K562 (cell line): ENCODE measurements around the gene COX10. TPM values are rescaled to one million over a fixed set of nuclear protein-coding genes. Genes with fewer than 3 reads are reported as not detected.

Experiments
- ATAC-seq: fragments of 200-7000 bp; cut with Tn5 transposase; 3 replicates; pipeline ENCODE4 v1.9.1; 2020; ENCODE audit warnings: moderate library complexity
- BruUV-seq: library from RNA; stranded (reverse); fragments of 400-500 nt; replicated peaks from 2 replicates; lab custom pipeline; 2021; lab: Mats Ljungman, UMichigan
- CTCF ChIA-PET: fragments of 300-600 bp; formaldehyde crosslinking; extraction: SDS; loops from one replicate; lab custom pipeline; 2021; ENCODE audit warnings: low intra/inter-chr PET ratio; lab: Yijun Ruan, JAX
- POLR2A ChIA-PET: fragments of 300-600, 350-650 bp; sonication (Branson Sonifier 250); formaldehyde crosslinking; extraction: SDS; loops from one replicate; lab custom pipeline; 2021; ENCODE audit warnings: antibody characterized with exemption, inconsistent platforms; lab: Yijun Ruan, JAX
- DNase-seq, 4 experiments: peaks; one replicate each; pipeline versions ENCODE4 v3.0.0 to v3.0.0-alpha.2; 2011 to 2018; ENCODE audit warnings: low spot score in 3 of 4, mixed read lengths in 3 of 4; ENCODE audit errors: extremely low read depth in 1 of 4
- FAIRE-seq: peaks from 2 replicates; lab custom pipeline; 2011; peaks lifted over from hg19 to GRCh38; lab: Jason Lieb, UNC
- H2AFZ ChIP-seq: 2 replicates; pipeline ENCODE4 v1.6.0; 2011; ENCODE audit warnings: low read depth, low read length, control low read depth, inconsistent platforms
- H3K27ac ChIP-seq: fragments of 200-600 bp; 3 replicates; pipeline ENCODE4 v1.8.0; 2011; ENCODE audit warnings: low read depth, mild to moderate bottlenecking, control low read depth, inconsistent platforms, low read length, moderate library complexity, mixed read lengths; ENCODE audit errors: extremely low read depth
- H3K27me3 ChIP-seq, 2 experiments: fragments of 300-600 bp in 1 of 2; 2 replicates in 1 of 2; 3 replicates in 1 of 2; pipeline versions ENCODE4 v1.6.0 to v1.8.0; 2011; ENCODE audit warnings: inconsistent platforms in 2 of 2, low read length in 2 of 2, mild to moderate bottlenecking in 1 of 2, mixed read lengths in 1 of 2, moderate library complexity in 1 of 2; ENCODE audit not compliant: control insufficient read depth in 2 of 2, insufficient read depth in 2 of 2
- H3K36me3 ChIP-seq: fragments of 300-600 bp; 3 replicates; pipeline ENCODE4 v1.8.0; 2011; ENCODE audit warnings: mild to moderate bottlenecking, low read length, inconsistent platforms; ENCODE audit not compliant: control insufficient read depth, insufficient read depth
- H3K4me1 ChIP-seq, 2 experiments: fragments of 200-600 bp in 1 of 2; replicated peaks in 1 of 2; 2 replicates in 1 of 2; 3 replicates in 1 of 2; pipeline versions ENCODE4 v1.5.1 to v1.8.0; 2011; ENCODE audit warnings: inconsistent platforms in 2 of 2, low read length in 2 of 2, mild to moderate bottlenecking in 1 of 2, mixed read lengths in 1 of 2, moderate library complexity in 1 of 2; ENCODE audit not compliant: control insufficient read depth in 2 of 2, insufficient read depth in 2 of 2
- H3K4me2 ChIP-seq: 2 replicates; pipeline ENCODE4 v1.6.1; 2011; ENCODE audit warnings: low read length, control low read depth, inconsistent platforms, mixed read lengths; ENCODE audit not compliant: insufficient read depth
- H3K4me3 ChIP-seq: fragments of 200-600 bp; sonication (generic), shearing (Covaris generic); 2 replicates; pipeline ENCODE4 v1.5.1; 2016; ENCODE audit warnings: control low read depth, inconsistent platforms
- H3K79me2 ChIP-seq: fragments of 200-600 bp; 3 replicates; pipeline ENCODE4 v1.8.0; 2011; ENCODE audit warnings: low read length, inconsistent platforms; ENCODE audit not compliant: control insufficient read depth, insufficient read depth
- H3K9ac ChIP-seq, 2 experiments: 2 replicates each; pipeline versions ENCODE4 v1.6.0 to v1.6.1; 2011; ENCODE audit warnings: low read depth in 2 of 2, low read length in 2 of 2, control low read depth in 1 of 2, inconsistent platforms in 1 of 2, mild to moderate bottlenecking in 1 of 2, mixed read lengths in 1 of 2; ENCODE audit not compliant: insufficient read depth in 1 of 2
- H3K9me1 ChIP-seq: one replicate; pipeline ENCODE4 v1.6.0; 2011; ENCODE audit warnings: inconsistent platforms, mild to moderate bottlenecking, low read length, moderate library complexity; ENCODE audit not compliant: control insufficient read depth, insufficient read depth
- H3K9me3 ChIP-seq: replicated peaks from 2 replicates; pipeline ENCODE4 v1.5.1; 2011; ENCODE audit warnings: low read depth, low read length, inconsistent platforms; ENCODE audit not compliant: control insufficient read depth, insufficient read depth
- H4K20me1 ChIP-seq: replicated peaks from 2 replicates; pipeline ENCODE4 v1.6.1; 2011; ENCODE audit warnings: low read length, inconsistent platforms, mixed read lengths; ENCODE audit not compliant: control insufficient read depth, insufficient read depth
- CHD1 ChIP-seq: fragments of 200-600 bp; sonication (generic); IDR thresholded peaks from one replicate; pipeline ENCODE4 v1.6.1; 2012; ENCODE audit warnings: mild to moderate bottlenecking, moderate library complexity, low read length, inconsistent platforms
- KDM1A ChIP-seq, 2 experiments: fragments of 450-650 bp; IDR thresholded peaks; 2 replicates each; pipeline ENCODE4 v1.6.1; 2016; ENCODE audit warnings: mild to moderate bottlenecking in 2 of 2
- MTA1 ChIP-seq: fragments of 450-650 bp; IDR thresholded peaks from 2 replicates; pipeline ENCODE4 v1.6.1; 2017; ENCODE audit warnings: borderline replicate concordance
- NR3C1 ChIP-seq: sonication (generic); formaldehyde crosslinking; IDR thresholded peaks from 2 replicates; pipeline ENCODE4 v1.8.1; 2022; ENCODE audit warnings: missing genetic modification reagents
- SAP30 ChIP-seq: fragments of 200-600 bp; sonication (generic); IDR thresholded peaks from 2 replicates; pipeline ENCODE4 v1.6.1; 2012; ENCODE audit warnings: borderline replicate concordance, low read depth, mild to moderate bottlenecking, moderate library complexity, low read length, control low read depth, inconsistent platforms; ENCODE audit not compliant: insufficient read depth, poor library complexity, severe bottlenecking
- USF2 ChIP-seq: sonication (generic); formaldehyde crosslinking; IDR thresholded peaks from 2 replicates; pipeline ENCODE4 v1.5.0; 2020; ENCODE audit warnings: missing genetic modification reagents
- ZNF121 ChIP-seq: sonication (generic); formaldehyde crosslinking; conservative IDR thresholded peaks from 2 replicates; pipeline ENCODE4 v1.8.0; 2022; ENCODE audit warnings: missing genetic modification reagents
- WGBS: fragments of 100-300 bp; shearing (Covaris generic); methylation state at CpG from one replicate; pipeline ENCODE4 v1.1.6; 2016; ENCODE audit warnings: low coverage, mixed read lengths; ENCODE audit not compliant: insufficient coverage; ENCODE audit errors: missing lambda C conversion rate; 5-methylcytosine and 5-hydroxymethylcytosine counted together
- in situ Hi-C: fragments of 300-500 bp; cut with MboI; formaldehyde crosslinking; loops from 4 replicates; pipeline ENCODE4 v1.15.0; 2018; ENCODE audit warnings: inconsistent platforms, mixed read lengths
- intact Hi-C: fragments of 100-400 bp; cut with micrococcal nuclease; formaldehyde crosslinking; loops from 2 replicates; pipeline ENCODE4 v1.14.2; 2022
- polyA plus RNA-seq, 8 experiments: library from polyadenylated mRNA; depleted of rRNA in 4 of 8; stranded (reverse) in 5 of 8; unstranded in 3 of 8; fragments of >200 nt; fragmentation: Nextera tagmentation in 2 of 8; fragmentation: Illumina TruSeq in 1 of 8; extraction: Ambion mirVana in 2 of 8; extraction: Trizol in 1 of 8; gene quantifications; 2 replicates each; pipeline versions ENCODE4 v1.2.1 to v1.2.3, GENCODE V29; 2011 to 2014; ENCODE audit warnings: inconsistent platforms in 1 of 8, missing spikeins in 1 of 8
- total RNA-seq, 7 experiments: library from RNA; depleted of rRNA in 6 of 7; stranded (reverse); fragments of >200 nt in 6 of 7; fragmentation: Illumina TruSeq in 2 of 7; extraction: Trizol in 2 of 7; gene quantifications; 2 replicates each; pipeline versions ENCODE4 v1.2.1 to v1.2.3, GENCODE V29; 2011 to 2021; ENCODE audit warnings: low replicate concordance in 1 of 7

Gene COX10
- total and polyA plus RNA-seq, 9 of the 15 experiments (the other 6 are each of a cell fraction or from before 2014, with no cell fraction given), result 10.3 to 26.4 (median 17.8) TPM

- H3K4me1 ChIP-seq, result peaks cover 0 to 4% of the 10 kb centered on the region in 2 experiments; a peak in 1 of 5 replicates
- peak overlapping the region; percentile 94 to 97 for H3K9ac ChIP-seq
- H3K36me3 ChIP-seq, result peaks cover 25% of the 10 kb centered on the region; the same call in 1 of the 3 replicates
- peak overlapping the region; percentile 99 for H3K4me3 ChIP-seq
- no peaks in the 10 kb centered on the region for H3K27me3 ChIP-seq
- TSS peak; percentile 48 for BruUV-seq
- no peaks in the 10 kb centered on the region for H4K20me1 ChIP-seq
- H3K9me3 ChIP-seq, result peaks cover 4% of the 10 kb centered on the region
- H2AFZ ChIP-seq, result peak overlapping the region; percentile 96
- peak overlapping the region; percentile 93 for H3K27ac ChIP-seq
- FAIRE-seq (no peak), ATAC-seq (peak; percentile 46), DNase-seq (peak in 1 of 4 experiments; percentile 12)
- H3K9me1 ChIP-seq, result no peaks in the 10 kb centered on the region
- peak overlapping the region; percentile 92 for H3K4me2 ChIP-seq
- no peak for TF ChIP-seq MTA1
- peak; percentile 37 for TF ChIP-seq CHD1
- TF ChIP-seq NR3C1 (CRISPR knock-in tag), result no peak
- peak; percentile 56 to 74; a peak in 3 of 4 replicates for TF ChIP-seq KDM1A (IDR thresholded peaks at IDR 0.05)
- peak; percentile 49; the same call in 1 of the 2 replicates for TF ChIP-seq ZNF121 (CRISPR knock-in tag)
- peak; percentile 9 for TF ChIP-seq SAP30
- TF ChIP-seq USF2 (CRISPR knock-in tag), result no peak
- POLR2A ChIA-PET, result no interaction called here
- intact Hi-C loops (no loop called here), in situ Hi-C loops (no loop called here)
- CTCF ChIA-PET, result no interaction called here
- peaks cover 70% of the 10 kb centered on the region for H3K79me2 ChIP-seq
- WGBS, result 0% methylated on average over 23 of the region's 25 CpGs
Measured at GRCh38 chr17:14068542-14069250, 608 bp upstream of the COX10 start.
